Fibroblast of lung (primary cell): ENCODE results near the gene IGHMBP2. TPM values are rescaled to one million over a fixed set of nuclear protein-coding genes. Genes with fewer than 3 reads are reported as not detected.
A peak's percentile ranks its signal among the peaks of the same experiment; 100 is the strongest.

Experiments used
- DNase-seq, 2 donors: peaks; one replicate each; pipeline versions ENCODE4 v3.0.0 to v3.0.0-alpha.2; 2010; ENCODE audit warnings: low read depth in 2 of 2
- H2AFZ ChIP-seq: 2 replicates; pipeline ENCODE4 v1.5.1; 2012; ENCODE audit warnings: low read length, control low read depth, inconsistent platforms
- H3K27ac ChIP-seq: 2 replicates; pipeline ENCODE4 v1.5.1; 2011; ENCODE audit warnings: low read length, control low read depth; ENCODE audit not compliant: insufficient read depth
- H3K27me3 ChIP-seq: 2 replicates; pipeline ENCODE4 v1.5.1; 2011; ENCODE audit warnings: mild to moderate bottlenecking, low read length; ENCODE audit not compliant: control insufficient read depth, insufficient read depth
- H3K36me3 ChIP-seq: 2 replicates; pipeline ENCODE4 v1.5.1; 2011; ENCODE audit warnings: low read length; ENCODE audit not compliant: control insufficient read depth, insufficient read depth
- H3K4me1 ChIP-seq: 2 replicates; pipeline ENCODE4 v1.5.1; 2011; ENCODE audit warnings: low read length; ENCODE audit not compliant: control insufficient read depth, insufficient read depth; ENCODE audit errors: extremely low read depth
- H3K4me2 ChIP-seq: 2 replicates; pipeline ENCODE4 v1.5.1; 2011; ENCODE audit warnings: low read length, control low read depth; ENCODE audit not compliant: insufficient read depth; ENCODE audit errors: extremely low read depth
- H3K4me3 ChIP-seq, 4 experiments: fragments of 200-600 bp in 1 of 4; sonication (generic) in 1 of 4; replicated peaks in 1 of 4; 2 replicates each; pipeline ENCODE4 v1.5.1; 2011 to 2016; ENCODE audit warnings: low read length in 4 of 4, low read depth in 3 of 4, mild to moderate bottlenecking in 3 of 4, control low read depth in 2 of 4, inconsistent platforms in 1 of 4, mixed read lengths in 1 of 4; ENCODE audit not compliant: insufficient read depth in 1 of 4; ENCODE audit errors: control extremely low read depth in 1 of 4
- H3K79me2 ChIP-seq: 2 replicates; pipeline ENCODE4 v1.5.1; 2012; ENCODE audit warnings: mild to moderate bottlenecking, low read length, inconsistent platforms; ENCODE audit not compliant: control insufficient read depth, insufficient read depth
- H3K9ac ChIP-seq: 2 replicates; pipeline ENCODE4 v1.5.1; 2011; ENCODE audit warnings: mild to moderate bottlenecking, low read length, control low read depth; ENCODE audit not compliant: insufficient read depth
- H3K9me3 ChIP-seq: 2 replicates; pipeline ENCODE4 v1.5.1; 2012; ENCODE audit warnings: low read depth, low read length; ENCODE audit not compliant: control insufficient read depth, insufficient read depth
- H4K20me1 ChIP-seq: 2 replicates; pipeline ENCODE4 v1.5.1; 2011; ENCODE audit warnings: low read length; ENCODE audit not compliant: control insufficient read depth, insufficient read depth; ENCODE audit errors: extremely low read depth
- EZH2 ChIP-seq: IDR thresholded peaks from 2 replicates; pipeline ENCODE4 v1.5.1; 2012; ENCODE audit warnings: low read length, control low read depth, mild to moderate bottlenecking; ENCODE audit errors: missing control alignments
- polyA plus RNA-seq, 2 donors: library from polyadenylated mRNA; depleted of rRNA in 1 of 2; stranded (reverse) in 1 of 2; unstranded in 1 of 2; fragments of >200 nt; gene quantifications; 2 replicates each; pipeline ENCODE4 v1.2.1, GENCODE V29; 2011 to 2012; ENCODE audit warnings: missing spikeins in 1 of 2
- total RNA-seq: library from RNA; depleted of rRNA; stranded (reverse); fragments of >200 nt; gene quantifications from 2 replicates; pipeline ENCODE4 v1.2.1, GENCODE V29; 2014
- TF ChIP-seq, protein P1 (sequence below), 2 donors: IDR thresholded peaks in 1 of 2; conservative IDR thresholded peaks in 1 of 2; 1 replicate in 1 of 2; 2 replicates in 1 of 2; pipeline ENCODE4 v1.5.1; 2011 to 2012; ENCODE audit warnings: low read length in 2 of 2, control low read depth in 1 of 2, inconsistent platforms in 1 of 2, low read depth in 1 of 2, mild to moderate bottlenecking in 1 of 2

The IGHMBP2 gene
- total and polyA plus RNA-seq, 2 donors (not counting 1 experiment from before 2014, with no cell fraction given): 5.2 to 8.6 TPM

DNA sequence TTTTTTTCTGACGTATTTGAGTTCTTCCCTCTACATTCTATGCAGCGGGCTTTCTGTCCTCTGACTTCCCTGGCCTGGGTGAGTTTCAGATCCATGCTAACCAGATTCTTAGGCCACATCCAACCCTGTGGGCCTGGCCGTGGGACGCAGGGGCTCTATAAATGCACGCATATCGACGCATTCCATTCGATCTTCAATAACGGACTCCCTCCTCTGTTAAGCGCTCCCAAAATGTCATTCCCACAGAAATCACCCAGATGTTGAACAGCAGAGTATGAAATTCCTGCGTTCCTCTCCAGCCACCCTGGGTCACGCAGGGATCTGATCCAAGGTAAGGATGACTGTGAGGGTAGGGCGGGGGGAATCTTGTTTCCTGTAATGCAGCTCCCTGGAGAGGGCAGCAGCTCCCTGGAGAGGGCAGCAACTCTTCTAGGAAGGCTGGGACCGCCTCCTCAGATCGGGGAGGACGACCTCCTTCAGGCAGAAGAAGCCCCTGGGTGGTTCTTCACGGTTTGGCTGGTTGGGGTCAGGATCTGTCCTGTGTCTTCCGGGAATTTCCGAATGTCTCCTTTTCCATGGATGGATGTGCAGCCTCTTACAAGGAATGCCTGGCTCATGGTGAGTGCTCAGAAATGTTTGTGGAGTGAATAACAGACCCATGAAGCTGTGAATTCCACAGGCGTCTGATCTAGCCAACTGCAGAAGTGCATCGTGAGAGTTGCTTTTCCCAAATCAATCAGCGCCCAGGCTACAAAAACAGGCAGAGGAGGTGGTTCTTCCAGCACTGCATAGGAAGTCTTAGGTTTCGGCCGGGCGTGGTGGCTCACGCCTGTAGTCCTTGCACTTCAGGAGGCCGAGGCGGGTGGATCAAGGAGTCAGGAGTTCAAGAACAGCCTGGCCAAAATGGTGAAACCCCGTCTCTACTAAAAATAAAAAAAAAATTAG is 64.9 kb downstream of the IGHMBP2 start:
- Histone ChIP-seq H3K4me2 (no peak overlapping the region), H2AFZ (no peak overlapping the region), H3K79me2 (no peaks in the 10 kb centered on the region), H3K4me3 (no peak overlapping the region), H3K9ac (no peak overlapping the region), H3K27ac (no peak overlapping the region), H3K36me3 (no peaks in the 10 kb centered on the region), H4K20me1 (no peaks in the 10 kb centered on the region), H3K4me1 (no peaks in the 10 kb centered on the region), H3K27me3 (peaks cover 17% of the 10 kb centered on the region), H3K9me3 (no peaks in the 10 kb centered on the region)
- no peak for DNase-seq
- no peak for TF ChIP-seq EZH2
- TF ChIP-seq, protein P1, sequence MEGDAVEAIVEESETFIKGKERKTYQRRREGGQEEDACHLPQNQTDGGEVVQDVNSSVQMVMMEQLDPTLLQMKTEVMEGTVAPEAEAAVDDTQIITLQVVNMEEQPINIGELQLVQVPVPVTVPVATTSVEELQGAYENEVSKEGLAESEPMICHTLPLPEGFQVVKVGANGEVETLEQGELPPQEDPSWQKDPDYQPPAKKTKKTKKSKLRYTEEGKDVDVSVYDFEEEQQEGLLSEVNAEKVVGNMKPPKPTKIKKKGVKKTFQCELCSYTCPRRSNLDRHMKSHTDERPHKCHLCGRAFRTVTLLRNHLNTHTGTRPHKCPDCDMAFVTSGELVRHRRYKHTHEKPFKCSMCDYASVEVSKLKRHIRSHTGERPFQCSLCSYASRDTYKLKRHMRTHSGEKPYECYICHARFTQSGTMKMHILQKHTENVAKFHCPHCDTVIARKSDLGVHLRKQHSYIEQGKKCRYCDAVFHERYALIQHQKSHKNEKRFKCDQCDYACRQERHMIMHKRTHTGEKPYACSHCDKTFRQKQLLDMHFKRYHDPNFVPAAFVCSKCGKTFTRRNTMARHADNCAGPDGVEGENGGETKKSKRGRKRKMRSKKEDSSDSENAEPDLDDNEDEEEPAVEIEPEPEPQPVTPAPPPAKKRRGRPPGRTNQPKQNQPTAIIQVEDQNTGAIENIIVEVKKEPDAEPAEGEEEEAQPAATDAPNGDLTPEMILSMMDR (conservative IDR thresholded peaks at IDR 0.05 in 1 of 2, IDR thresholded peaks at IDR 0.05 in 1 of 2; ENCODE audit: low read depth in 1 of 2, low read length in 2 of 2): peak in 1 of 2 donors; percentile 15

DNA sequence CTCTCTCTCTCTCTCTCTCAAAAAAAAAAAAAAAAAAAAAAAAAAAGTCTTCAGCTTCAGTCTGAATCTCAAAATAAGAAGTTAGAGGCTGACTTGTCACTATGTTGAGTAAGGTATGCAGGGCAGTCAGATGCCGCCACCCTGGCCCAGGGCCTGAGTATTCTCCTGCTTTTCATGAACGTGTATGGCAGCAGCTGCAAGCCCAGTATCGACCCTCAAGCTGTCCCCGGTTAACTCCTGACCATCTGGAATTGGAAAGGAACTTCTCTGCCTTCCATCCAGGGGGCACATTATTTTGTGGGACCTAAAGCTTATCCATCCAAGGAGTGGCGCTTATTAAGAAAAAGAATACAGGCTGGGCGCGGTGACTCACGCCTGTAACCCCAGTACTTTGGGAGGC is 65.7 kb downstream of the IGHMBP2 start:
- H2AFZ ChIP-seq: no peak overlapping the region
- H3K27ac ChIP-seq: no peak overlapping the region
- no peak overlapping the region for H3K4me3 ChIP-seq
- TF ChIP-seq, protein P1 (conservative IDR thresholded peaks at IDR 0.05 in 1 of 2, IDR thresholded peaks at IDR 0.05 in 1 of 2; ENCODE audit: low read depth in 1 of 2, low read length in 2 of 2): no peak
- no peak for TF ChIP-seq EZH2
- H3K9me3 ChIP-seq: no peaks in the 10 kb centered on the region
- H4K20me1 ChIP-seq: no peaks in the 10 kb centered on the region
- no peak overlapping the region for H3K4me2 ChIP-seq
- no peaks in the 10 kb centered on the region for H3K36me3 ChIP-seq
- DNase-seq: no peak
- no peaks in the 10 kb centered on the region for H3K79me2 ChIP-seq
- peaks cover 15% of the 10 kb centered on the region for H3K27me3 ChIP-seq
- no peaks in the 10 kb centered on the region for H3K4me1 ChIP-seq
- no peak overlapping the region for H3K9ac ChIP-seq

DNA sequence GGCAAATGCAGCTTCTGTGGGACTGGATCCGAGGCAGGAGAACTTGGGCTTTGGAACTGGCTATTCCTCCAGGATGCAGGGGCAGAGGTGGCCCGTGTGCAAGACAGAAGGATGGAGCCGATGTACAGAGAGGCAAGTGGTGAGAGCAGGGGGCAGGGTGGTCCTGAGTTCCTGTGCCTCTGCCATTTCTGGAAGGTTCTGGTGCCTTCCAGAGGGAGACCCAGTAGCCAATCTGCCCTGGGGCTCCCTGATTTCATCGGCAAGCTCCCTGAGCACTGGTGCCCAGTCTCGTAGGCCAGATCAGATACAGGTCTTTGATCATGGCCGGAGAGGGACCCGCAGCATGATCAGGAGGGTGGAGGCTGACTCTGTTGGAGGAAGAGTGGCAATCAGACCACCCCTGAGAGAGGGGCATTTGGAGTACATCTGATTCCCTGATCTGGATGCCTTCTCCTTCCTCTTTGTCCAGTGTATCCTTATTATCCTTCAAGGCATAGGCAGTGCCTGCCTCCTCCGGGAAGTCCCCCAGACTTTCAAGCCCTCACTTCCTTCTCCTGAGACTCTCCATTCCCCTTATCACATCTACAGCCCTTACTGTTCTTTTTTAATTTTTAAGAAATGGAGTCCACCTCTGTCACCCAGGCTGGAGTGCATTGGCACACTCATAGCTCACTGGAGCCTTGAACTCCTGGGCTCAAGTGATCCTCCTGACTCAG is 67.4 kb downstream of the IGHMBP2 start:
- no peaks in the 10 kb centered on the region for H3K9me3 ChIP-seq
- no peaks in the 10 kb centered on the region for H3K36me3 ChIP-seq
- H2AFZ ChIP-seq: no peak overlapping the region
- TF ChIP-seq EZH2: no peak
- TF ChIP-seq, protein P1 (conservative IDR thresholded peaks at IDR 0.05 in 1 of 2, IDR thresholded peaks at IDR 0.05 in 1 of 2; ENCODE audit: low read depth in 1 of 2, low read length in 2 of 2): no peak
- no peak for DNase-seq
- no peaks in the 10 kb centered on the region for H4K20me1 ChIP-seq
- H3K4me3 ChIP-seq: no peak overlapping the region
- no peaks in the 10 kb centered on the region for H3K4me1 ChIP-seq
- H3K4me2 ChIP-seq: no peak overlapping the region
- H3K9ac ChIP-seq: no peak overlapping the region
- H3K27ac ChIP-seq: no peak overlapping the region
- no peaks in the 10 kb centered on the region for H3K79me2 ChIP-seq
- H3K27me3 ChIP-seq: peaks cover 15% of the 10 kb centered on the region
